ENCODE results near the gene ADAMTS8.

ADAMTS8 gene

GRCh38 chr11:130462101-130462885 is 33.9 kb upstream of the ADAMTS8 start:
- DNase-seq: no peak

GRCh38 chr11:130459521-130459920 is 31.1 kb upstream of the ADAMTS8 start:
- DNase-seq: no peak

GRCh38 chr11:130458410-130458729 is 30.0 kb upstream of the ADAMTS8 start:
- DNase-seq: no peak

- no peak for DNase-seq
These were observed 29.4 kb upstream of the ADAMTS8 start for GRCh38 chr11:130457623-130458409.

- no peak for DNase-seq
These were observed 27.9 kb upstream of the ADAMTS8 start for GRCh38 chr11:130456286-130456685.

- no peak for DNase-seq
These were observed 27.2 kb upstream of the ADAMTS8 start for GRCh38 chr11:130455483-130456127.

GRCh38 chr11:130454491-130455252 is 26.3 kb upstream of the ADAMTS8 start:
- no peak for DNase-seq

- DNase-seq: no peak
These were observed 24.5 kb upstream of the ADAMTS8 start for GRCh38 chr11:130452940-130453339.

- DNase-seq: no peak
These were observed 23.8 kb upstream of the ADAMTS8 start for GRCh38 chr11:130452176-130452575.

- DNase-seq: no peak
These were observed 23.0 kb upstream of the ADAMTS8 start for GRCh38 chr11:130451231-130452019.

GRCh38 chr11:130449996-130450769 is 21.8 kb upstream of the ADAMTS8 start:
- no peak for DNase-seq

- no peak for DNase-seq
These were observed 21.0 kb upstream of the ADAMTS8 start for GRCh38 chr11:130449310-130449990.

GRCh38 chr11:130448416-130449309 is 20.3 kb upstream of the ADAMTS8 start, which contains the start of gene ADAMTS15:
Gene ADAMTS15, plus strand, starts transcription at chr11:130448645. Its CDS starts 329 bp downstream, at chr11:130448974.
- no peak for DNase-seq

- DNase-seq: no peak
These were observed 19.6 kb upstream of the ADAMTS8 start for GRCh38 chr11:130448039-130448415.

- DNase-seq: no peak
These were observed 17.4 kb upstream of the ADAMTS8 start for GRCh38 chr11:130445788-130446187.

GRCh38 chr11:130442737-130443136 is 14.3 kb upstream of the ADAMTS8 start:
- no peak for DNase-seq

- no peak for DNase-seq
These were observed 13.3 kb upstream of the ADAMTS8 start for GRCh38 chr11:130441719-130442118.

GRCh38 chr11:130439876-130440275 is 11.5 kb upstream of the ADAMTS8 start:
- DNase-seq: no peak

GRCh38 chr11:130439160-130439519 is 10.7 kb upstream of the ADAMTS8 start:
- no peak for DNase-seq

Measured in T-helper 9 cell (primary cell).